Right lobe of liver (tissue), 4 donors: ENCODE measurements around the gene RBP2.

Source experiments
- CTCF ChIP-seq, 4 donors: fragments of 200-600 bp in 3 of 4; fragments of 450-650 bp in 1 of 4; IDR thresholded peaks; one replicate each; pipeline versions ENCODE4 v1.5.1 to v1.8.0; 2016 to 2022; ENCODE audit warnings: antibody characterized with exemption in 4 of 4, mild to moderate bottlenecking in 2 of 4
- POLR2A ChIP-seq: fragments of 450-650 bp; IDR thresholded peaks from one replicate; pipeline ENCODE4 v1.6.1; 2017; ENCODE audit warnings: antibody characterized with exemption, mild to moderate bottlenecking
- donor health status: DM: no; HTN: no; CAD: no.
- donor health status: DM: no; HTN: no; CAD: no.
- donor health status: DM: no; HTN: yes; CAD: no.

GRCh38 chr3:139457066-139457465 lies 19.2 kb downstream of the RBP2 start:
- TF ChIP-seq CTCF (IDR thresholded peaks at IDR 0.05) (no peak), POLR2A (no peak)
